CD14-positive monocyte (primary cell): ENCODE data around the gene RALA. TPM values are rescaled to one million over a fixed set of nuclear protein-coding genes. Genes with fewer than 3 reads are reported as not detected.

ENCODE experiments used
- DNase-seq, 3 donors: peaks; one replicate each; pipeline ENCODE4 v3.0.0-alpha.2; 2011 to 2022
- H2AFZ ChIP-seq: 2 replicates; pipeline ENCODE4 v1.6.0; 2012; ENCODE audit warnings: mild to moderate bottlenecking, low read depth, low read length, inconsistent platforms; ENCODE audit not compliant: insufficient read depth, poor library complexity, severe bottlenecking
- H3K27ac ChIP-seq, 2 donors: 1 replicate in 1 of 2; 2 replicates in 1 of 2; pipeline ENCODE4 v1.5.1; 2012 to 2013; ENCODE audit warnings: low read length in 2 of 2, control low read depth in 1 of 2, inconsistent platforms in 1 of 2, low read depth in 1 of 2, mild to moderate bottlenecking in 1 of 2
- H3K27me3 ChIP-seq, 2 donors: one replicate each; pipeline versions ENCODE4 v1.6.0 to v1.6.1; 2011 to 2013; ENCODE audit warnings: low read length in 2 of 2; ENCODE audit not compliant: control insufficient read depth in 2 of 2, insufficient read depth in 2 of 2
- H3K36me3 ChIP-seq, 2 donors: replicated peaks in 1 of 2; 1 replicate in 1 of 2; 2 replicates in 1 of 2; pipeline versions ENCODE4 v1.5.1 to v1.6.1; 2012 to 2013; ENCODE audit warnings: low read length in 2 of 2, control low read depth in 1 of 2, inconsistent platforms in 1 of 2, mild to moderate bottlenecking in 1 of 2; ENCODE audit not compliant: insufficient read depth in 2 of 2, control insufficient read depth in 1 of 2
- H3K4me1 ChIP-seq, 2 donors: 1 replicate in 1 of 2; 2 replicates in 1 of 2; pipeline versions ENCODE4 v1.5.1 to v1.6.1; 2012 to 2013; ENCODE audit warnings: low read length in 2 of 2, control low read depth in 1 of 2, inconsistent platforms in 1 of 2, mild to moderate bottlenecking in 1 of 2, moderate library complexity in 1 of 2; ENCODE audit not compliant: insufficient read depth in 2 of 2, control insufficient read depth in 1 of 2
- H3K4me2 ChIP-seq: replicated peaks from 2 replicates; pipeline ENCODE3; 2012; ENCODE audit warnings: low read length, moderate library complexity, mild to moderate bottlenecking; ENCODE audit not compliant: poor library complexity, severe bottlenecking; ENCODE audit errors: extremely low read depth
- H3K4me3 ChIP-seq, 3 experiments: fragments of 200-600 bp in 1 of 3; sonication (generic) in 1 of 3; replicated peaks in 1 of 3; 1 replicate in 2 of 3; 2 replicates in 1 of 3; pipeline ENCODE4 v1.5.1; 2011 to 2013; ENCODE audit warnings: low read length in 3 of 3, mild to moderate bottlenecking in 3 of 3, control low read depth in 2 of 3, low read depth in 2 of 3, inconsistent platforms in 1 of 3, moderate library complexity in 1 of 3
- H3K79me2 ChIP-seq: 2 replicates; pipeline ENCODE4 v1.6.0; 2012; ENCODE audit warnings: mild to moderate bottlenecking, control low read depth, inconsistent platforms, low read length, moderate library complexity; ENCODE audit not compliant: insufficient read depth
- H3K9ac ChIP-seq: 2 replicates; pipeline ENCODE4 v1.6.0; 2017; ENCODE audit warnings: low read length, mild to moderate bottlenecking; ENCODE audit not compliant: insufficient read depth, poor library complexity, severe bottlenecking
- H3K9me3 ChIP-seq, 2 donors: replicated peaks in 1 of 2; 1 replicate in 1 of 2; 2 replicates in 1 of 2; pipeline versions ENCODE4 v1.5.1 to v1.6.1; 2012 to 2013; ENCODE audit warnings: low read length in 2 of 2, control low read depth in 1 of 2; ENCODE audit not compliant: control insufficient read depth in 1 of 2, insufficient read depth in 1 of 2
- H4K20me1 ChIP-seq: 2 replicates; pipeline ENCODE4 v1.6.0; 2012; ENCODE audit warnings: mild to moderate bottlenecking, low read length, control low read depth, moderate library complexity; ENCODE audit not compliant: insufficient read depth
- H3K27ac Mint-ChIP-seq, 7 donors: one replicate each; pipeline ENCODE4 v1.8.0; 2020; ENCODE audit warnings: mild to moderate bottlenecking in 7 of 7, mixed read lengths in 7 of 7, moderate library complexity in 6 of 7, inconsistent platforms in 2 of 7
- H3K27me3 Mint-ChIP-seq, 3 donors: one replicate each; pipeline ENCODE4 v1.8.0; 2021 to 2022; ENCODE audit warnings: low read depth in 3 of 3, mild to moderate bottlenecking in 3 of 3, mixed read lengths in 3 of 3, moderate library complexity in 3 of 3, inconsistent platforms in 1 of 3
- H3K36me3 Mint-ChIP-seq, 2 donors: one replicate each; pipeline ENCODE4 v1.8.0; 2020; ENCODE audit warnings: mixed read lengths in 2 of 2, inconsistent platforms in 1 of 2, mild to moderate bottlenecking in 1 of 2
- H3K4me1 Mint-ChIP-seq: one replicate; pipeline ENCODE4 v1.8.0; 2020; ENCODE audit warnings: mild to moderate bottlenecking, mixed read lengths
- H3K4me3 Mint-ChIP-seq, 2 donors: one replicate each; pipeline ENCODE4 v1.8.0; 2020; ENCODE audit warnings: mild to moderate bottlenecking in 2 of 2, mixed read lengths in 2 of 2, moderate library complexity in 1 of 2
- H3K9me3 Mint-ChIP-seq, 7 donors: one replicate each; pipeline ENCODE4 v1.8.0; 2020 to 2022; ENCODE audit warnings: mixed read lengths in 7 of 7, mild to moderate bottlenecking in 6 of 7, moderate library complexity in 6 of 7, inconsistent platforms in 2 of 7
- WGBS: methylation state at CpG from one replicate; pipeline ENCODE4 v1.1.5; 2013; ENCODE audit warnings: missing lambda C conversion rate; ENCODE audit not compliant: insufficient coverage; 5-methylcytosine and 5-hydroxymethylcytosine counted together
- intact Hi-C, 2 donors: fragments of 100-400 bp; cut with micrococcal nuclease; formaldehyde crosslinking; loops; one replicate each; pipeline versions ENCODE4 v1.15.0 to v1.15.1; 2023
- polyA plus RNA-seq, 3 donors: library from polyadenylated mRNA; depleted of rRNA in 1 of 3; unstranded in 2 of 3; stranded (reverse) in 1 of 3; fragments of 300-500 nt in 2 of 3; fragments of >200 nt in 1 of 3; fragmentation: Illumina TruSeq in 2 of 3; gene quantifications; 1 replicate in 2 of 3; 2 replicates in 1 of 3; pipeline ENCODE4 v1.2.3, GENCODE V29; 2012 to 2021
- TF ChIP-seq, protein P1 (sequence below): fragments of 200-600 bp; IDR thresholded peaks from one replicate; pipeline ENCODE4 v1.8.0; 2022; ENCODE audit warnings: antibody characterized with exemption, mild to moderate bottlenecking

The RALA gene
- polyA plus RNA-seq, 3 donors = 5.9 to 32.0 (median 30.8) TPM

DNA sequence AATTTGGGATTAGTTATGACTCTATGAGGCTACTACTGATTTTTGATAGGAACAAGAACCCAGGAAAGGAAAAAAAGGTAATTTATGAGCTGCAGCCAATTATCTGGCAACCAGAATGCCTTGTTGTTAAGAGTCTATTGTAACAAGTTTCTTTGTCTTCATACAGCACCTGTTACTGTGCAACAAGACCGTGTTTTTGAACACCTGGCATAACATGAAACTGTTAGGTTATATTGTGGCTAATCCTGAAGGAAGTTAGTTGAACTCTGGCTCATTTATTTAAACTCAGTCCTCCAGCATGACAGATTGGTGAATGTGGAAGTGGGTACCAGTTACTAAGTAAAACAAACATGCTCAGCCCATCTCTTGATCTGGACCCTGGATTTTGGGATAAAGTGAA is 33.0 kb downstream of the RALA start:
- Mint-ChIP-seq H3K4me3 (no peak overlapping the region), H3K27me3 (no peaks in the 10 kb centered on the region), H3K9me3 (peaks cover 5 to 19% (median 13%) of the 10 kb centered on the region in 7 donors), H3K27ac (no peak overlapping the region), H3K4me1 (no peaks in the 10 kb centered on the region), H3K36me3 (peaks cover 17 to 30% of the 10 kb centered on the region in 2 donors)
- H2AFZ ChIP-seq = no peak overlapping the region
- H3K79me2 ChIP-seq = peaks cover 46% of the 10 kb centered on the region
- TF ChIP-seq, protein P1, sequence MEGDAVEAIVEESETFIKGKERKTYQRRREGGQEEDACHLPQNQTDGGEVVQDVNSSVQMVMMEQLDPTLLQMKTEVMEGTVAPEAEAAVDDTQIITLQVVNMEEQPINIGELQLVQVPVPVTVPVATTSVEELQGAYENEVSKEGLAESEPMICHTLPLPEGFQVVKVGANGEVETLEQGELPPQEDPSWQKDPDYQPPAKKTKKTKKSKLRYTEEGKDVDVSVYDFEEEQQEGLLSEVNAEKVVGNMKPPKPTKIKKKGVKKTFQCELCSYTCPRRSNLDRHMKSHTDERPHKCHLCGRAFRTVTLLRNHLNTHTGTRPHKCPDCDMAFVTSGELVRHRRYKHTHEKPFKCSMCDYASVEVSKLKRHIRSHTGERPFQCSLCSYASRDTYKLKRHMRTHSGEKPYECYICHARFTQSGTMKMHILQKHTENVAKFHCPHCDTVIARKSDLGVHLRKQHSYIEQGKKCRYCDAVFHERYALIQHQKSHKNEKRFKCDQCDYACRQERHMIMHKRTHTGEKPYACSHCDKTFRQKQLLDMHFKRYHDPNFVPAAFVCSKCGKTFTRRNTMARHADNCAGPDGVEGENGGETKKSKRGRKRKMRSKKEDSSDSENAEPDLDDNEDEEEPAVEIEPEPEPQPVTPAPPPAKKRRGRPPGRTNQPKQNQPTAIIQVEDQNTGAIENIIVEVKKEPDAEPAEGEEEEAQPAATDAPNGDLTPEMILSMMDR = no peak
- H3K4me2 ChIP-seq = no peak overlapping the region
- peaks cover 2 to 10% of the 10 kb centered on the region in 2 donors for H3K36me3 ChIP-seq
- DNase-seq = no peak
- no peak overlapping the region for H3K4me3 ChIP-seq
- no peak overlapping the region for H3K9ac ChIP-seq
- no peaks in the 10 kb centered on the region for H3K27me3 ChIP-seq
- H4K20me1 ChIP-seq = peaks cover 40% of the 10 kb centered on the region
- peaks cover 9% of the 10 kb centered on the region in 2 donors for H3K9me3 ChIP-seq
- no peaks in the 10 kb centered on the region for H3K4me1 ChIP-seq
- intact Hi-C loops = no loop called here
- no CpG with 5 or more reads among the region's 1 CpG for WGBS
- H3K27ac ChIP-seq = no peak overlapping the region

GRCh38 chr7:39659356-39660013 is 36.1 kb downstream of the RALA start:
- H3K4me3 Mint-ChIP-seq = no peak overlapping the region
- H3K27ac Mint-ChIP-seq = no peak overlapping the region
- H3K9ac ChIP-seq = no peak overlapping the region
- no peak overlapping the region for H3K27ac ChIP-seq
- no CpG with 5 or more reads among the region's 5 CpGs for WGBS
- no peak overlapping the region for H3K4me3 ChIP-seq
- no peak overlapping the region for H3K4me2 ChIP-seq
- H2AFZ ChIP-seq = no peak overlapping the region
- H3K27me3 Mint-ChIP-seq = peaks cover 0 to 3% (median 0%) of the 10 kb centered on the region in 3 donors
- DNase-seq = no peak
- H3K36me3 ChIP-seq = peaks cover 2 to 15% of the 10 kb centered on the region in 2 donors
- peaks cover 37% of the 10 kb centered on the region for H3K79me2 ChIP-seq
- H3K4me1 ChIP-seq = no peaks in the 10 kb centered on the region
- TF ChIP-seq, protein P1 = no peak
- intact Hi-C loops = no loop called here
- H3K36me3 Mint-ChIP-seq = peaks cover 29 to 42% of the 10 kb centered on the region in 2 donors
- H3K27me3 ChIP-seq = no peaks in the 10 kb centered on the region
- peaks cover 15 to 26% (median 21%) of the 10 kb centered on the region in 7 donors for H3K9me3 Mint-ChIP-seq
- peaks cover 11 to 17% of the 10 kb centered on the region in 2 donors for H3K9me3 ChIP-seq
- no peaks in the 10 kb centered on the region for H3K4me1 Mint-ChIP-seq
- peaks cover 39% of the 10 kb centered on the region for H4K20me1 ChIP-seq
